ENCODE measurements around the gene ALPK1. TPM values are rescaled to one million over a fixed set of nuclear protein-coding genes. Genes with fewer than 3 reads are reported as not detected.

Gene ALPK1
- total RNA-seq, 1 experiment from 2014 or later: 21.3 TPM

DNA sequence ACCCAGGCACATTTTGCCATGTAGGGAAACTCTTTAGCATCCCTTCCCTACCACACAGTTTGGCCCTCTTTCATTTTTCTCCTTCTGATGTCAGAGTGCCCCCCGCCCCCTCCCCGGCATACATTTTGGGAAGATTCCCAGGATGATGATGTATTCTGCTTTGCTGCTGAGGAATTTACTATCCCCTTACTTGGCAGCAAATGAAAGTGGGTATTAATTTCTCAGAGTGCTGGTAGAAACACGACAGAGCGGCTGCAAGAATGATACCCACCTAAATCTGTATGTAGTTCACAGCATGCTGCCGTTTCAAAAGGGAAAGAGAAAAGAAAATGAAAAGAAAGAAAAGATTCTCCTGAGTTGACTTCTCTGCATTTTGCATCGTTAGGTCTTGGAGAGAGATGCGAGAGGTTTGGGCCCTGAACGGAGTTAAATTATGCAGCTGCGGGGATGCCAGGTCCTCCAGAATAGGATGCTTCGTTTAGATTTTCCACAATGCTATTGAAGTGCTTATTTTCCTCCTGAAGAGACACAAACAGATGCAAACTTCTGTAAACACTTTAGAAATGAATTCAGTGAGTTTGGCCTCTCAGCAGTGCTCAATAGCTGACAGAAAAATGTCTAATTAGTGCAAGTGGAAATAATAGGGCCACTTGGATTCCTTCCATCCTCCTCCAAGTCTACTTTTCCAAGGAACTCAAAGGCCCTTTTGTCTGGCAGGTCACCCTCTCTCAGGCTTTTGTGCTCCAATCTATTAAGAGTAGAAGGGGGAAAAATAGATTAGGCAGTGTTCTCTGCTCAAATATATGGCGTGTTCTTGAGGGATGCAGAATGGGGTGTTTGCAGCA lies 106.2 kb downstream of the ALPK1 start:
- Histone ChIP-seq H2AFZ (ENCODE audit: low read depth, low read length, poor library complexity, severe bottlenecking) (no peak overlapping the region), H3K9me3 (ENCODE audit: control insufficient read depth in 1 of 2, insufficient read depth in 1 of 2, low read depth in 1 of 2, low read length in 2 of 2) (no peaks in the 10 kb centered on the region), H3K36me3 (ENCODE audit: control insufficient read depth in 1 of 2, insufficient read depth in 2 of 2, low read length in 2 of 2) (no peaks in the 10 kb centered on the region), H3K27ac (ENCODE audit: low read depth, low read length) (no peak overlapping the region), H3K4me2 (ENCODE audit: low read length) (no peak overlapping the region), H3K9ac (ENCODE audit: low read length) (no peak overlapping the region), H3K9me2 (ENCODE audit: insufficient read depth) (no peaks in the 10 kb centered on the region), H3K4me1 (ENCODE audit: control insufficient read depth in 1 of 2, insufficient read depth in 2 of 2, low read length in 2 of 2) (no peaks in the 10 kb centered on the region), H3K4me3 (replicated peaks in 1 of 2; ENCODE audit: low read depth in 1 of 2, low read length in 2 of 2) (no peak overlapping the region), H3K79me2 (ENCODE audit: insufficient read depth, low read length) (no peaks in the 10 kb centered on the region), H4K20me1 (ENCODE audit: insufficient read depth) (no peaks in the 10 kb centered on the region), H3K27me3 (ENCODE audit: insufficient read depth, low read length) (no peaks in the 10 kb centered on the region)
- intact Hi-C loops (cut with micrococcal nuclease): no loop called here
- DNase-seq (ENCODE audit: low read depth, low spot score) (no peak), ATAC-seq (no peak)
- ChIA-PET CTCF (no interaction called here), POLR2A (no interaction called here), RAD21 (ENCODE audit: low non-redundant PET in 1 of 2, low total read pairs in 2 of 2, uncharacterized antibody in 2 of 2, unreplicated experiment in 2 of 2) (no interaction called here)
- BruUV-seq (replicated peaks): no TSS peak
- TF ChIP-seq, protein P1, sequence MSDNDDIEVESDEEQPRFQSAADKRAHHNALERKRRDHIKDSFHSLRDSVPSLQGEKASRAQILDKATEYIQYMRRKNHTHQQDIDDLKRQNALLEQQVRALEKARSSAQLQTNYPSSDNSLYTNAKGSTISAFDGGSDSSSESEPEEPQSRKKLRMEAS (IDR thresholded peaks at IDR 0.05): no peak
- TF ChIP-seq, protein P2, sequence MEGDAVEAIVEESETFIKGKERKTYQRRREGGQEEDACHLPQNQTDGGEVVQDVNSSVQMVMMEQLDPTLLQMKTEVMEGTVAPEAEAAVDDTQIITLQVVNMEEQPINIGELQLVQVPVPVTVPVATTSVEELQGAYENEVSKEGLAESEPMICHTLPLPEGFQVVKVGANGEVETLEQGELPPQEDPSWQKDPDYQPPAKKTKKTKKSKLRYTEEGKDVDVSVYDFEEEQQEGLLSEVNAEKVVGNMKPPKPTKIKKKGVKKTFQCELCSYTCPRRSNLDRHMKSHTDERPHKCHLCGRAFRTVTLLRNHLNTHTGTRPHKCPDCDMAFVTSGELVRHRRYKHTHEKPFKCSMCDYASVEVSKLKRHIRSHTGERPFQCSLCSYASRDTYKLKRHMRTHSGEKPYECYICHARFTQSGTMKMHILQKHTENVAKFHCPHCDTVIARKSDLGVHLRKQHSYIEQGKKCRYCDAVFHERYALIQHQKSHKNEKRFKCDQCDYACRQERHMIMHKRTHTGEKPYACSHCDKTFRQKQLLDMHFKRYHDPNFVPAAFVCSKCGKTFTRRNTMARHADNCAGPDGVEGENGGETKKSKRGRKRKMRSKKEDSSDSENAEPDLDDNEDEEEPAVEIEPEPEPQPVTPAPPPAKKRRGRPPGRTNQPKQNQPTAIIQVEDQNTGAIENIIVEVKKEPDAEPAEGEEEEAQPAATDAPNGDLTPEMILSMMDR (IDR thresholded peaks at IDR 0.05 in 2 of 3, conservative IDR thresholded peaks at IDR 0.05 in 1 of 3; ENCODE audit: borderline replicate concordance in 1 of 3, insufficient read depth in 1 of 3, low read depth in 2 of 3, low read length in 2 of 3): no peak
- no peak for TF ChIP-seq POLR2AphosphoS5 (IDR thresholded peaks at IDR 0.05; ENCODE audit: low read depth, low read length)
- TF ChIP-seq, protein P3, sequence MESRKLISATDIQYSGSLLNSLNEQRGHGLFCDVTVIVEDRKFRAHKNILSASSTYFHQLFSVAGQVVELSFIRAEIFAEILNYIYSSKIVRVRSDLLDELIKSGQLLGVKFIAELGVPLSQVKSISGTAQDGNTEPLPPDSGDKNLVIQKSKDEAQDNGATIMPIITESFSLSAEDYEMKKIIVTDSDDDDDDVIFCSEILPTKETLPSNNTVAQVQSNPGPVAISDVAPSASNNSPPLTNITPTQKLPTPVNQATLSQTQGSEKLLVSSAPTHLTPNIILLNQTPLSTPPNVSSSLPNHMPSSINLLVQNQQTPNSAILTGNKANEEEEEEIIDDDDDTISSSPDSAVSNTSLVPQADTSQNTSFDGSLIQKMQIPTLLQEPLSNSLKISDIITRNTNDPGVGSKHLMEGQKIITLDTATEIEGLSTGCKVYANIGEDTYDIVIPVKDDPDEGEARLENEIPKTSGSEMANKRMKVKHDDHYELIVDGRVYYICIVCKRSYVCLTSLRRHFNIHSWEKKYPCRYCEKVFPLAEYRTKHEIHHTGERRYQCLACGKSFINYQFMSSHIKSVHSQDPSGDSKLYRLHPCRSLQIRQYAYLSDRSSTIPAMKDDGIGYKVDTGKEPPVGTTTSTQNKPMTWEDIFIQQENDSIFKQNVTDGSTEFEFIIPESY (IDR thresholded peaks at IDR 0.05; ENCODE audit: extremely low read depth, insufficient replicate concordance, low read length): no peak
- TF ChIP-seq EZH2 (IDR thresholded peaks at IDR 0.05): no peak
- no peak for TF ChIP-seq JUND (IDR thresholded peaks at IDR 0.05)
- no peak for TF ChIP-seq TCF7L2 (IDR thresholded peaks at IDR 0.05; ENCODE audit: borderline replicate concordance, extremely low read depth, insufficient read depth, insufficient read length)
- TF ChIP-seq SIN3A (IDR thresholded peaks at IDR 0.05; ENCODE audit: low read depth): no peak
- TF ChIP-seq, protein P4, sequence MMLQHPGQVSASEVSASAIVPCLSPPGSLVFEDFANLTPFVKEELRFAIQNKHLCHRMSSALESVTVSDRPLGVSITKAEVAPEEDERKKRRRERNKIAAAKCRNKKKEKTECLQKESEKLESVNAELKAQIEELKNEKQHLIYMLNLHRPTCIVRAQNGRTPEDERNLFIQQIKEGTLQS (IDR thresholded peaks at IDR 0.05): no peak
- TF ChIP-seq RAD21 (IDR thresholded peaks at IDR 0.05; ENCODE audit: low read depth): no peak
- TF ChIP-seq ZNF274 (IDR thresholded peaks at IDR 0.05; ENCODE audit: low read depth, low read length): no peak
- no peak for TF ChIP-seq POLR2A (IDR thresholded peaks at IDR 0.05; ENCODE audit: borderline replicate concordance, extremely low read depth, insufficient read depth, insufficient read length)
- TF ChIP-seq, protein P5, sequence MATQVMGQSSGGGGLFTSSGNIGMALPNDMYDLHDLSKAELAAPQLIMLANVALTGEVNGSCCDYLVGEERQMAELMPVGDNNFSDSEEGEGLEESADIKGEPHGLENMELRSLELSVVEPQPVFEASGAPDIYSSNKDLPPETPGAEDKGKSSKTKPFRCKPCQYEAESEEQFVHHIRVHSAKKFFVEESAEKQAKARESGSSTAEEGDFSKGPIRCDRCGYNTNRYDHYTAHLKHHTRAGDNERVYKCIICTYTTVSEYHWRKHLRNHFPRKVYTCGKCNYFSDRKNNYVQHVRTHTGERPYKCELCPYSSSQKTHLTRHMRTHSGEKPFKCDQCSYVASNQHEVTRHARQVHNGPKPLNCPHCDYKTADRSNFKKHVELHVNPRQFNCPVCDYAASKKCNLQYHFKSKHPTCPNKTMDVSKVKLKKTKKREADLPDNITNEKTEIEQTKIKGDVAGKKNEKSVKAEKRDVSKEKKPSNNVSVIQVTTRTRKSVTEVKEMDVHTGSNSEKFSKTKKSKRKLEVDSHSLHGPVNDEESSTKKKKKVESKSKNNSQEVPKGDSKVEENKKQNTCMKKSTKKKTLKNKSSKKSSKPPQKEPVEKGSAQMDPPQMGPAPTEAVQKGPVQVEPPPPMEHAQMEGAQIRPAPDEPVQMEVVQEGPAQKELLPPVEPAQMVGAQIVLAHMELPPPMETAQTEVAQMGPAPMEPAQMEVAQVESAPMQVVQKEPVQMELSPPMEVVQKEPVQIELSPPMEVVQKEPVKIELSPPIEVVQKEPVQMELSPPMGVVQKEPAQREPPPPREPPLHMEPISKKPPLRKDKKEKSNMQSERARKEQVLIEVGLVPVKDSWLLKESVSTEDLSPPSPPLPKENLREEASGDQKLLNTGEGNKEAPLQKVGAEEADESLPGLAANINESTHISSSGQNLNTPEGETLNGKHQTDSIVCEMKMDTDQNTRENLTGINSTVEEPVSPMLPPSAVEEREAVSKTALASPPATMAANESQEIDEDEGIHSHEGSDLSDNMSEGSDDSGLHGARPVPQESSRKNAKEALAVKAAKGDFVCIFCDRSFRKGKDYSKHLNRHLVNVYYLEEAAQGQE (IDR thresholded peaks at IDR 0.05; ENCODE audit: low read depth): no peak
- TF ChIP-seq SRF (IDR thresholded peaks at IDR 0.05; ENCODE audit: low read depth): no peak
- no peak for TF ChIP-seq ZFX (IDR thresholded peaks at IDR 0.05)
- TF ChIP-seq EZH2phosphoT487 (IDR thresholded peaks at IDR 0.05; ENCODE audit: borderline replicate concordance): no peak
